GM21526 (cell line): ENCODE results near the gene ANKRD2.

Source experiments
- ATAC-seq: cut with Tn5 transposase; IDR thresholded peaks from one replicate; pipeline ENCODE4 v1.9.1; 2021; ENCODE audit warnings: moderate library complexity; ENCODE audit not compliant: unreplicated experiment, low FRiP score

ANKRD2 gene

GRCh38 chr10:97590082-97590747, 17.6 kb downstream of the ANKRD2 start:
- no peak for ATAC-seq

GRCh38 chr10:97590748-97591495, 18.3 kb downstream of the ANKRD2 start:
- ATAC-seq = no peak

- ATAC-seq = no peak
Measured at GRCh38 chr10:97593421-97593820, 20.8 kb downstream of the ANKRD2 start.

GRCh38 chr10:97596101-97597082, 23.8 kb downstream of the ANKRD2 start:
- no peak for ATAC-seq

- no peak for ATAC-seq
Measured at GRCh38 chr10:97597778-97598177, 25.2 kb downstream of the ANKRD2 start.

GRCh38 chr10:97598407-97599271, 26.1 kb downstream of the ANKRD2 start:
- no peak for ATAC-seq

- ATAC-seq = no peak
Measured at GRCh38 chr10:97599272-97599619, 26.7 kb downstream of the ANKRD2 start.

GRCh38 chr10:97600616-97601015, 28.0 kb downstream of the ANKRD2 start:
- no peak for ATAC-seq

GRCh38 chr10:97601268-97602215, 29.0 kb downstream of the ANKRD2 start:
- no peak for ATAC-seq

GRCh38 chr10:97607095-97607636, 34.6 kb downstream of the ANKRD2 start:
- no peak for ATAC-seq

GRCh38 chr10:97608991-97609561, 36.5 kb downstream of the ANKRD2 start:
- no peak for ATAC-seq

- no peak for ATAC-seq
Measured at GRCh38 chr10:97611473-97611872, 38.9 kb downstream of the ANKRD2 start.

- ATAC-seq = no peak
Measured at GRCh38 chr10:97612386-97612785, 39.8 kb downstream of the ANKRD2 start.

- no peak for ATAC-seq
Measured at GRCh38 chr10:97618285-97618684, 45.7 kb downstream of the ANKRD2 start.

GRCh38 chr10:97618733-97619132, 46.2 kb downstream of the ANKRD2 start:
- no peak for ATAC-seq

- ATAC-seq = no peak
Measured at GRCh38 chr10:97623277-97623676, 50.7 kb downstream of the ANKRD2 start.

- ATAC-seq = no peak
Measured at GRCh38 chr10:97627731-97628130, 55.2 kb downstream of the ANKRD2 start.

GRCh38 chr10:97628228-97628627, 55.6 kb downstream of the ANKRD2 start:
- no peak for ATAC-seq
